ENCODE measurements around the gene TEX44.
"Not testable (repeated sequence)": the region's sequence is repeated elsewhere in the genome, so short reads cannot be mapped to it uniquely, and the experiment has no call there.

DNA sequence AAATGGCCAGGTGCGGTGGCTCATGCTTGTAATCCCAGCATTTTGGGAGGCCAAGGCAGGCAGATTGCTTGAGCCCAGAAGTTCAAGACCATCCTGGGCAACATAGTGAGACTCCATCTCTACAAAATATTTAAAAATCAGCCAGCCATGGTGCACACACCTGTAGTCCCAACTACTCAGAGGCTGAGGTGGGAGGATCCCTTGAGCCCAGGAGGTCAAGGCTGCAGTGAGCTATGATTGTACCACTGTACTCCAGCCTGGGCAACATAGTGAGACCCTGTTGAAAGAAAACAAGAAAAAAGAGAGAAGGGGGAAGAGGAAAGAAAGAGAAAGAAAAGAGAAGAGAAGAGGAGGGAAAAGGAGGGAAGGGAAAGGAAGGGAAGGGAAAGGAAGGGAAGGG is 4.9 kb upstream of the TEX44 start:
- TF ChIP-seq POLR2A (IDR thresholded peaks at IDR 0.05; ENCODE audit: low read depth, low read length); POLR2AphosphoS5 (IDR thresholded peaks at IDR 0.05; ENCODE audit: low read depth, low read length); TAF1 (IDR thresholded peaks at IDR 0.05; ENCODE audit: borderline replicate concordance, low read depth, low read length): not testable (repeated sequence)

Data from GM12892 (cell line).